KMS-11 (cell line): ENCODE data around the gene ECHS1.

Experiments used
- H2AFZ ChIP-seq: fragments of 200-600 bp; sonication (generic); 2 replicates; pipeline ENCODE4 v1.6.1; 2016; ENCODE audit warnings: antibody characterized with exemption, mixed run types, low read depth
- H3K27ac ChIP-seq: fragments of 200-600 bp; sonication (generic); 2 replicates; pipeline ENCODE4 v1.6.1; 2016; ENCODE audit warnings: mild to moderate bottlenecking, mixed run types
- H3K27me3 ChIP-seq: fragments of 200-600 bp; sonication (generic); 2 replicates; pipeline ENCODE4 v1.6.1; 2017; ENCODE audit warnings: mild to moderate bottlenecking, low read depth, mixed run types, moderate library complexity; ENCODE audit not compliant: insufficient read depth
- H3K36me3 ChIP-seq: fragments of 200-600 bp; sonication (generic); 2 replicates; pipeline ENCODE4 v1.6.1; 2017; ENCODE audit warnings: mild to moderate bottlenecking, mixed run types; ENCODE audit not compliant: insufficient read depth
- H3K4me1 ChIP-seq: fragments of 200-600 bp; sonication (generic); 2 replicates; pipeline ENCODE4 v1.6.1; 2016; ENCODE audit warnings: mild to moderate bottlenecking, low read depth, mixed run types; ENCODE audit not compliant: poor library complexity, severe bottlenecking
- H3K4me2 ChIP-seq: fragments of 200-600 bp; sonication (generic); 2 replicates; pipeline ENCODE4 v1.7.0; 2016; ENCODE audit warnings: mild to moderate bottlenecking, mixed run types
- H3K4me3 ChIP-seq: fragments of 200-600 bp; sonication (generic); IDR thresholded peaks from 2 replicates; pipeline ENCODE4 v1.6.1; 2017; ENCODE audit warnings: low read depth, low read length, mixed read lengths; ENCODE audit not compliant: insufficient read depth
- H3K79me2 ChIP-seq: fragments of 200-600 bp; sonication (generic); 2 replicates; pipeline ENCODE4 v1.6.1; 2016; ENCODE audit warnings: low read depth, mixed run types; ENCODE audit not compliant: insufficient read depth
- H3K9ac ChIP-seq: fragments of 200-600 bp; sonication (generic); 2 replicates; pipeline ENCODE4 v1.6.1; 2016; ENCODE audit warnings: mild to moderate bottlenecking, mixed run types
- H4K20me1 ChIP-seq: fragments of 200-600 bp; sonication (generic); 2 replicates; pipeline ENCODE4 v1.6.1; 2016; ENCODE audit warnings: mild to moderate bottlenecking, mixed run types; ENCODE audit not compliant: insufficient read depth
- CTCF ChIP-seq: fragments of 200-600 bp; sonication (generic); conservative IDR thresholded peaks from 2 replicates; pipeline ENCODE4 v1.6.1; 2017; ENCODE audit warnings: low read depth, mild to moderate bottlenecking, antibody characterized with exemption, low read length, moderate library complexity, mixed read lengths

ECHS1 gene

GRCh38 chr10:133361227-133361626, 11.9 kb downstream of the ECHS1 start:
- Histone ChIP-seq H3K36me3 (no peaks in the 10 kb centered on the region), H3K4me2 (no peak overlapping the region), H3K4me3 (no peak overlapping the region), H4K20me1 (no peaks in the 10 kb centered on the region), H3K9ac (no peak overlapping the region), H3K79me2 (no peaks in the 10 kb centered on the region), H3K4me1 (no peaks in the 10 kb centered on the region), H2AFZ (no peak overlapping the region), H3K27me3 (no peaks in the 10 kb centered on the region), H3K27ac (no peak overlapping the region)
- TF ChIP-seq CTCF = no peak

- H3K27me3 ChIP-seq = no peaks in the 10 kb centered on the region
- no peak overlapping the region for H3K4me3 ChIP-seq
- TF ChIP-seq CTCF = no peak
- H3K4me1 ChIP-seq = no peaks in the 10 kb centered on the region
- H3K36me3 ChIP-seq = no peaks in the 10 kb centered on the region
- no peaks in the 10 kb centered on the region for H4K20me1 ChIP-seq
- H3K4me2 ChIP-seq = no peak overlapping the region
- H2AFZ ChIP-seq = no peak overlapping the region
- H3K27ac ChIP-seq = no peak overlapping the region
- H3K9ac ChIP-seq = no peak overlapping the region
- no peaks in the 10 kb centered on the region for H3K79me2 ChIP-seq
Measured at GRCh38 chr10:133359972-133360610, 13.1 kb downstream of the ECHS1 start.

GRCh38 chr10:133359554-133359971, 13.6 kb downstream of the ECHS1 start:
- H2AFZ ChIP-seq = no peak overlapping the region
- no peaks in the 10 kb centered on the region for H4K20me1 ChIP-seq
- no peak overlapping the region for H3K4me2 ChIP-seq
- no peak overlapping the region for H3K9ac ChIP-seq
- H3K4me1 ChIP-seq = no peaks in the 10 kb centered on the region
- no peaks in the 10 kb centered on the region for H3K36me3 ChIP-seq
- H3K4me3 ChIP-seq = no peak overlapping the region
- no peaks in the 10 kb centered on the region for H3K27me3 ChIP-seq
- H3K79me2 ChIP-seq = no peaks in the 10 kb centered on the region
- no peak overlapping the region for H3K27ac ChIP-seq
- no peak for TF ChIP-seq CTCF

- TF ChIP-seq CTCF = no peak
- Histone ChIP-seq H3K27ac (no peak overlapping the region), H3K9ac (no peak overlapping the region), H3K4me1 (no peaks in the 10 kb centered on the region), H3K36me3 (no peaks in the 10 kb centered on the region), H2AFZ (no peak overlapping the region), H3K79me2 (no peaks in the 10 kb centered on the region), H4K20me1 (no peaks in the 10 kb centered on the region), H3K27me3 (no peaks in the 10 kb centered on the region), H3K4me3 (no peak overlapping the region), H3K4me2 (no peak overlapping the region)
Measured at GRCh38 chr10:133358925-133359310, 14.2 kb downstream of the ECHS1 start.
